H1 (cell line): Measurements from ENCODE around the gene HAVCR2. TPM values are rescaled to one million over a fixed set of nuclear protein-coding genes. Genes with fewer than 3 reads are reported as not detected.

Experiments
- BCL11A ChIP-seq, 2 experiments: IDR thresholded peaks; one replicate each; pipeline ENCODE4 v1.6.1; 2011; ENCODE audit warnings: low read depth in 2 of 2, low read length in 2 of 2, mild to moderate bottlenecking in 2 of 2
- CEBPB ChIP-seq: IDR thresholded peaks from 2 replicates; pipeline ENCODE4 v1.6.1; 2012; ENCODE audit warnings: low read depth, low read length
- CHD7 ChIP-seq: fragments of 300-600 bp; sonication (generic); IDR thresholded peaks from 2 replicates; pipeline ENCODE4 v1.7.1; 2012; ENCODE audit warnings: low read length, moderate library complexity, mild to moderate bottlenecking, inconsistent platforms; ENCODE audit not compliant: insufficient replicate concordance
- JUN ChIP-seq: IDR thresholded peaks from 2 replicates; pipeline ENCODE4 v1.6.1; 2011; ENCODE audit warnings: low read depth, mild to moderate bottlenecking, improper control_type of control experiment, low read length
- RXRA ChIP-seq: IDR thresholded peaks from 2 replicates; pipeline ENCODE4 v1.6.1; 2011; ENCODE audit warnings: low read depth, mild to moderate bottlenecking, low read length, moderate library complexity; ENCODE audit not compliant: insufficient read depth
- SP1 ChIP-seq: IDR thresholded peaks from 2 replicates; pipeline ENCODE4 v1.6.1; 2011; ENCODE audit warnings: low read depth, low read length
- polyA plus RNA-seq, 7 experiments: library from polyadenylated mRNA; depleted of rRNA in 3 of 7; stranded (reverse) in 5 of 7; unstranded in 2 of 7; fragments of >200 nt in 5 of 7; fragments of 200-250 nt in 2 of 7; gene quantifications; 1 replicate in 5 of 7; 2 replicates in 1 of 7; 4 replicates in 1 of 7; pipeline versions ENCODE4 v1.2.1 to v1.2.3, GENCODE V29; 2011 to 2013; ENCODE audit warnings: missing spikeins in 2 of 7, mixed read lengths in 2 of 7
- total RNA-seq: library from RNA; stranded (reverse); fragmentation: NEBNext Ultra II Directional; extraction: Animal tissue kit (Norgen Biotek cat#: 25700); gene quantifications from 2 replicates; pipeline ENCODE4 v1.2.1, GENCODE V29; 2021

HAVCR2 gene
- total and polyA plus RNA-seq, 2 of the 8 experiments (the other 6 are each of a cell fraction or from before 2014, with no cell fraction given): 0.03 TPM; not detected in 1

- TF ChIP-seq CHD7 (no peak), JUN (no peak), BCL11A (IDR thresholded peaks at IDR 0.05; ENCODE audit: low read depth in 2 of 2, low read length in 2 of 2) (no peak), CEBPB (no peak), SP1 (no peak), RXRA (no peak)
These were observed 28.8 kb upstream of the HAVCR2 start (continued) for GRCh38 chr5:157137691-157138090.
